HG02885 (cell line): ENCODE measurements around the gene CENPX.
"Not testable (repeated sequence)": the region's sequence is repeated elsewhere in the genome, so short reads cannot be mapped to it uniquely, and the experiment has no call there.

Source experiments
- ATAC-seq: cut with Tn5 transposase; IDR thresholded peaks from one replicate; pipeline ENCODE4 v1.9.1; 2021; ENCODE audit warnings: mild to moderate bottlenecking; ENCODE audit not compliant: unreplicated experiment, poor library complexity

Gene CENPX

GRCh38 chr17:81986606-81987005 is 36.1 kb downstream of the CENPX start:
- ATAC-seq = no peak

GRCh38 chr17:81984773-81985410 is 37.8 kb downstream of the CENPX start:
- ATAC-seq = no peak

GRCh38 chr17:81983639-81984373 is 38.9 kb downstream of the CENPX start:
- no peak for ATAC-seq

DNA sequence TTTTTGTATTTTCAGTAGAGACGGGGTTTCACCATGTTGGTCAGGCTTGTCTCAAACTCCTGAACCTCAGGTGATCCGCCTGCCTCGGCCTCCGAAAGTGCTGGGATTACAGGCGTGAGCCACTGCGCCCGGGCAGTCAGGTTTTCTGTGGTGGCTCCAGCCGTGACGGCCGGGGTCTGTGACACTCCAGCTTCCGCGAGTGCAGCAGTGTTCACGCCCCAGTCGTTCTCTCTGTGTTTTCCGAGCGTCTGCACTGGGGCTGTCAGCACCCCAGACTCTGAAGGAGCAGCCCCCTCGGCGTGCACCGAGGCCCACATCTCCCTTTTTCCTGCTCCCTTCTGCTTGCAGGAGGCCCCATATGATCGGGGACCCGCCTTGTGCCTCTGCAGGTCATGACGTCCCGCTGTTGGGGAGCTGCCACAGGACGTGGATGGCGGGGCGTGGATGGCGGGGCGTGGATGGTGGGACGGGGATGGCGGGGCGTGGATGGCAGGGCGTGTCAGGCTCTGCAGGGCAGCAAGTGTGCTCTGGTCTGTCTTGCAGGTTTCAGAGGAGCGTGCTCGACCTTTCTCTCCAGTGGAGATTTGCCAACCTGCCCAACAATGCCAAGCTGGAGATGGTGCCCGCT is 39.6 kb downstream of the CENPX start:
- no peak for ATAC-seq

GRCh38 chr17:81981511-81981910 is 41.2 kb downstream of the CENPX start:
- ATAC-seq = not testable (repeated sequence)

- no peak for ATAC-seq
Observed at GRCh38 chr17:81980707-81981343, 41.9 kb downstream of the CENPX start.

GRCh38 chr17:81980122-81980521 is 42.6 kb downstream of the CENPX start:
- ATAC-seq = no peak

DNA sequence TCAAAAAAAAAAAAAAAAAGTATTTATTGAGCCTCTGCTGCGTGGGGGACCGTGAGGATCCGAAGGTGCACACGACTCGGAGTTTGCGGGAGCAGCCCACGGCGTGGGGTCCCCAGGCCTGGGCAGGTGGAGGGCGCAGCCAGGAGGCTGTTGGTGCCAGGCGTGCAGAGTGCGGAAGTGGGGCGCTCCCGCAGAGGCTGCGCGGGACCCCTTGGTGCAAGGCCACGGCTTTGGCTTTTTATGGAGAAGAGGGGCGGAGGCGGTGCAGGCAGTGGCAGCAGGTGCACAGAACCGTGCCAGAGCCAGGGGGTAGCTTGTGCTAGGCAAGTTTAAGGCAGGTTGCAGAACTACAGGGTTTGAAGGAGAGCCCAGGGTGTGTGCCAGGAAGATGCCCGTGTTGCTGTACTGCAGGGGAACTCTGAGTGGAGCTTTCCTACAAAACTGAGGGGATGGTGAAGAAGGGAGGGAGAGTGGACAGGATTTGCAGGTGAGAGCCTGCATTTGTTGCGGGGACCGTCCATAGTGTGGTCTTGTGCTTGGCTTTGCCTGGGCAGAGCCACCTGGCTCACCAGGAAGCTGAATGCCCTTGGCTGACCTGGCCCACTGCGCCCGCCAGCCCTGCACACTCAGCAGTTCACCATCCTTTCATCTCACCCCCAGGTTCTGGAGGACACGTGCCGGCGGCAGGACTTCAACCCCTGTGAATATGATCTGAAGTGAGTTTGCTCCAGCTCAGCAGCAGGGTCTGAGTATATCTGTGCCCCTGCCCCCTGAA is 44.0 kb downstream of the CENPX start:
- no peak for ATAC-seq

DNA sequence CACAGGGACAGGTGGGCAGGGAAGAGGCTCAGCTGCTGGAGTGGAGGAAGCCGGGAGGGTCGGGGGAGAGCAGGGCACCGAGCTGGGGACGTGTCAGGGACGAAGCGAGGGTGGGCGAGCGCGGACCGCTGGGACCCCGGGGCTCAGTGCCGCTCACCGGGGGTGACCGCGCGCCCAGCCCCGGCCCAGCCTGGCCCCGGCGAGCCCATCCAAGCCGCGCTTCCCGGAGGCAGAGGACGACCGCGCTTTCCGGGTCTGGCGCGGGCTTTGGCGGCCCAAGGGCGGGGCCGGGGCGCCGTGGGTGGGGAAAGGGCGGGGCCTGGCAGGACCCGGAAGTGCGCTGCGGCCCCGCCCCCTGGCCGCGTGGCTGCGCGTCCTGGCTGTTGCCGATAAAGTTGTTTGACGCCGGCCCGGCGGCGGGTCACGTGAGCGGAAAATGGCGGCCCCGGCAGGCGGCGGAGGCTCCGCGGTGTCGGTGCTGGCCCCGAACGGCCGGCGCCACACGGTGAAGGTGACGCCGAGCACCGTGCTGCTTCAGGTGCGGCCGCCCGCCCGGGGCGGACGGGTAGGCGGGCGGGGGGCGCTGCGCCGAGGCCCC is 45.4 kb downstream of the CENPX start, which contains the start of gene ASPSCR1:
TSS of gene ASPSCR1 (plus strand) at position 419 of the 598 bp plus-strand sequence. CDS start at position 437, 18 bp downstream.
- peak; percentile 90 for ATAC-seq

- ATAC-seq = no peak
Observed at GRCh38 chr17:81976332-81977210, 46.1 kb downstream of the CENPX start.

DNA sequence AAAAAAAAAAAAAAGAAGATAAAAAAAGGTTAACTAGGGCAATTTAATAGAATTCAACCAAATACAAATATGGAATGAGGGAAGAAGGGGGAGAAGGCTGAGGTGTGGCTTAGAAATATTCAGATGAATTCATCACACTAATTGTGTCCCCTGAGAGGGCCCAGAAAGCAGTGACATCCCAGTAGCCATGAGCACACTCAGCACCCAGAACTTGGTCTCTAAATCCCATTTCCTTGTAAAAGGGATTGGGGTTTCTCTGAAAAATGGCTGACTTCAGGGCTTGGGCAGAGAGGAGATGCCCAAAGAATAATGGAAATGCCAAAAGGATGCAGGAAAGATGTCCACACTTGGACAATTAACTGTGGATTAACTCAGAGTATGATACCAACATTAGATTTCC is 49.2 kb downstream of the CENPX start:
- no peak for ATAC-seq

DNA sequence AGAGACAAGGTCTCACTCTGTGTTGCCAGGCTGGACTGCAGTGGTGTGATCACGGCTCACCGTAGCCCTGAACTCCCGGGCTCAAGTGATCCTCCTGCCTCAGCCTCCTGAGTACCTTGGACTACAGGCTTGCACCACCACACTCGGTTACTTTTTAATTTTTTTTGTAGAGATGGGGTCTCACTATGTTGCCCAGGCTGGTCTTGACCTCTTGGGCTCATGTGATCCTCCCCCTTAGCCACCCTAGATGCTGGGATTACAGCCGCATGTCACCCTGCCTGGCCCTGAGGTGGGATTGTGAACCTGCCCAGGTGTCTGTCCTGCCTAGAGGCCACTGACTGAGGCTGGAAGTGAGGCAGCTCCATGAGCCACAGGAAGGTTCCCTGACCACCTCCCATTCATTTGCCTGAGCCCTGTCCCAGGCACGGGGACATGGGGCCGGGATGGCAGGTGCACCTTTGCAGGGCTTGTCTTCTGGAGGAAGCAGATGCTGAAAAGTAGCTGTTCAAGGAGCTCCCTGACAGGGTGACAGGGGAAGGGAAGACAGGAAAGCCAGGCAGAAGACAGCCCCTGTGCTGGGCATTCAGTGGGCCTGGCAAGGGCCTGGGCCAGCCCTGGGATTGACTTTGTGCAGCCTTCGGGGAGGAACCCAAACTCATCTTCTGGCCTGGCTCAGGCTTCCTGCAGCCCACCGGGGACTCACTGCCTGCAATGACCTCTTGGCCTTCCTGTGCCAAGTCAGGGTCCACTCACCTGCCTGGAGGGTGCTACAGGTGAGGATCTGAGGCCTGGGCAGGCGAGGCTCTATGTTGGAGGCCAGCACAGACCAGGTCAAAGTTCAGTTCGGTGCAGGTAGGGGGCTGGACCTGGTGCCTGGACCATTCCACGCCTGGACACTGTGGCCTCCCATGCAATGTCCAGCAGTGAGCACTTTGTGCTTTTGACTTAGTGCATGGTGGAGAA is 53.5 kb downstream of the CENPX start:
- no peak for ATAC-seq
